ENCODE results near the gene ZBED3. TPM values are rescaled to one million over a fixed set of nuclear protein-coding genes. Genes with fewer than 3 reads are reported as not detected.

The ZBED3 gene
- total RNA-seq, 1 donor from 2014 or later: 15.8 TPM

GRCh38 chr5:77033338-77033737 is 53.7 kb downstream of the ZBED3 start:
- H3K27ac Mint-ChIP-seq (ENCODE audit: unreplicated experiment): no peak overlapping the region
- TF ChIP-seq CTCF (IDR thresholded peaks at IDR 0.05): no peak
- H3K4me1 Mint-ChIP-seq (ENCODE audit: low read depth): peaks cover 31% of the 10 kb centered on the region
- H3K36me3 Mint-ChIP-seq (ENCODE audit: low read depth): peaks cover 8% of the 10 kb centered on the region
- peaks cover 9% of the 10 kb centered on the region for H3K9me3 Mint-ChIP-seq (ENCODE audit: low read depth)
- H3K27me3 Mint-ChIP-seq (ENCODE audit: low read depth): no peaks in the 10 kb centered on the region
- H3K4me3 Mint-ChIP-seq (ENCODE audit: unreplicated experiment): no peak overlapping the region
- no peak for DNase-seq (ENCODE audit: low spot score)

GRCh38 chr5:77032635-77033034 is 54.5 kb downstream of the ZBED3 start:
- no peak for DNase-seq (ENCODE audit: low spot score)
- no peak for TF ChIP-seq CTCF (IDR thresholded peaks at IDR 0.05)
- no peaks in the 10 kb centered on the region for H3K27me3 Mint-ChIP-seq (ENCODE audit: low read depth)
- H3K4me3 Mint-ChIP-seq (ENCODE audit: unreplicated experiment): no peak overlapping the region
- H3K9me3 Mint-ChIP-seq (ENCODE audit: low read depth): peaks cover 9% of the 10 kb centered on the region
- H3K4me1 Mint-ChIP-seq (ENCODE audit: low read depth): peaks cover 31% of the 10 kb centered on the region
- peaks cover 10% of the 10 kb centered on the region for H3K36me3 Mint-ChIP-seq (ENCODE audit: low read depth)
- no peak overlapping the region for H3K27ac Mint-ChIP-seq (ENCODE audit: unreplicated experiment)

- peaks cover 7% of the 10 kb centered on the region for H3K36me3 Mint-ChIP-seq (ENCODE audit: low read depth)
- no peak overlapping the region for H3K27ac Mint-ChIP-seq (ENCODE audit: unreplicated experiment)
- H3K27me3 Mint-ChIP-seq (ENCODE audit: low read depth): no peaks in the 10 kb centered on the region
- peak overlapping the region; percentile 95 for H3K4me3 Mint-ChIP-seq (ENCODE audit: unreplicated experiment)
- peaks cover 9% of the 10 kb centered on the region for H3K9me3 Mint-ChIP-seq (ENCODE audit: low read depth)
- no peak for DNase-seq (ENCODE audit: low spot score)
- TF ChIP-seq CTCF (IDR thresholded peaks at IDR 0.05): no peak
- H3K4me1 Mint-ChIP-seq (ENCODE audit: low read depth): peaks cover 31% of the 10 kb centered on the region
These were observed 55.2 kb downstream of the ZBED3 start for GRCh38 chr5:77031891-77032290.

GRCh38 chr5:77030097-77031071 is 56.7 kb downstream of the ZBED3 start, which contains the start of gene AGGF1:
Gene AGGF1 (plus strand): TSS chr5:77030404. CDS start chr5:77030767, 363 bp downstream.
- peaks cover 9% of the 10 kb centered on the region for H3K9me3 Mint-ChIP-seq (ENCODE audit: low read depth)
- peaks cover 5% of the 10 kb centered on the region for H3K36me3 Mint-ChIP-seq (ENCODE audit: low read depth)
- peak; percentile 96 for DNase-seq (ENCODE audit: low spot score)
- peak within 1 kb of the TSS; percentile 96 for H3K27ac Mint-ChIP-seq (ENCODE audit: unreplicated experiment)
- H3K4me1 Mint-ChIP-seq (ENCODE audit: low read depth): peaks cover 31% of the 10 kb centered on the region
- H3K27me3 Mint-ChIP-seq (ENCODE audit: low read depth): no peaks in the 10 kb centered on the region
- no peak for TF ChIP-seq CTCF (IDR thresholded peaks at IDR 0.05)
- peak within 1 kb of the TSS; percentile 95 for H3K4me3 Mint-ChIP-seq (ENCODE audit: unreplicated experiment)

- H3K9me3 Mint-ChIP-seq (ENCODE audit: low read depth): peaks cover 9% of the 10 kb centered on the region
- H3K36me3 Mint-ChIP-seq (ENCODE audit: low read depth): peaks cover 3% of the 10 kb centered on the region
- no peak for TF ChIP-seq CTCF (IDR thresholded peaks at IDR 0.05)
- H3K4me3 Mint-ChIP-seq (ENCODE audit: unreplicated experiment): peak overlapping the region; percentile 95
- H3K27me3 Mint-ChIP-seq (ENCODE audit: low read depth): no peaks in the 10 kb centered on the region
- no peak for DNase-seq (ENCODE audit: low spot score)
- H3K27ac Mint-ChIP-seq (ENCODE audit: unreplicated experiment): no peak overlapping the region
- peaks cover 27% of the 10 kb centered on the region for H3K4me1 Mint-ChIP-seq (ENCODE audit: low read depth)
These were observed 57.7 kb downstream of the ZBED3 start for GRCh38 chr5:77029376-77029885.

Data from chondrocyte (in vitro differentiated cells).